H9 (cell line): ENCODE data around the gene CPM. TPM values are rescaled to one million over a fixed set of nuclear protein-coding genes. Genes with fewer than 3 reads are reported as not detected.

Experiments used
- DNase-seq: peaks from one replicate; pipeline ENCODE4 v3.0.0-alpha.2; 2017
- H2AFZ ChIP-seq: one replicate; pipeline ENCODE4 v1.6.1; 2013; ENCODE audit warnings: mild to moderate bottlenecking, low read length, control low read depth, moderate library complexity
- H2AK5ac ChIP-seq: 2 replicates; pipeline ENCODE4 v1.6.1; 2013; ENCODE audit warnings: low read length, control low read depth, mixed read lengths; ENCODE audit not compliant: insufficient read length
- H2BK120ac ChIP-seq: one replicate; pipeline ENCODE4 v1.6.1; 2013; ENCODE audit warnings: low read depth, mild to moderate bottlenecking, low read length, control low read depth, inconsistent platforms; ENCODE audit not compliant: poor library complexity, severe bottlenecking
- H2BK12ac ChIP-seq: 2 replicates; pipeline ENCODE4 v1.6.1; 2013; ENCODE audit warnings: low read length, control low read depth, mixed read lengths, low read depth; ENCODE audit not compliant: insufficient read length
- H2BK15ac ChIP-seq: 2 replicates; pipeline ENCODE4 v1.6.1; 2013; ENCODE audit warnings: low read depth, low read length, control low read depth
- H2BK20ac ChIP-seq: one replicate; pipeline ENCODE4 v1.6.1; 2013; ENCODE audit warnings: low read depth, mild to moderate bottlenecking, low read length, control low read depth, inconsistent platforms; ENCODE audit not compliant: poor library complexity, severe bottlenecking
- H2BK5ac ChIP-seq: 2 replicates; pipeline ENCODE4 v1.6.1; 2013; ENCODE audit warnings: low read length, control low read depth, mixed read lengths; ENCODE audit not compliant: insufficient read length
- H3K14ac ChIP-seq: 2 replicates; pipeline ENCODE4 v1.6.1; 2013; ENCODE audit warnings: low read length, control low read depth; ENCODE audit not compliant: insufficient read depth
- H3K18ac ChIP-seq: 2 replicates; pipeline ENCODE4 v1.6.1; 2013; ENCODE audit warnings: low read depth, mild to moderate bottlenecking, mixed read lengths, low read length, control low read depth; ENCODE audit not compliant: insufficient read length
- H3K23ac ChIP-seq: 2 replicates; pipeline ENCODE4 v1.6.1; 2013; ENCODE audit warnings: low read length, control low read depth, mixed read lengths, low read depth; ENCODE audit not compliant: insufficient read length
- H3K23me2 ChIP-seq: 2 replicates; pipeline ENCODE4 v1.6.1; 2013; ENCODE audit warnings: low read depth, mild to moderate bottlenecking, mixed read lengths, low read length, control low read depth; ENCODE audit not compliant: insufficient read length, poor library complexity, severe bottlenecking
- H3K27ac ChIP-seq: 2 replicates; pipeline ENCODE4 v1.5.1; 2013; ENCODE audit warnings: low read length, control low read depth, mixed read lengths, low read depth; ENCODE audit not compliant: insufficient read length
- H3K27me3 ChIP-seq: 2 replicates; pipeline ENCODE4 v1.6.1; 2013; ENCODE audit warnings: low read length, control low read depth, inconsistent platforms; ENCODE audit not compliant: insufficient read depth
- H3K4ac ChIP-seq: 2 replicates; pipeline ENCODE4 v1.6.1; 2013; ENCODE audit warnings: low read depth, mild to moderate bottlenecking, control low read depth, inconsistent platforms, low read length, moderate library complexity
- H3K4me1 ChIP-seq: 2 replicates; pipeline ENCODE4 v1.6.1; 2013; ENCODE audit warnings: low read length, control low read depth, inconsistent platforms; ENCODE audit not compliant: insufficient read depth
- H3K4me2 ChIP-seq: 2 replicates; pipeline ENCODE4 v1.6.1; 2013; ENCODE audit warnings: low read length, control low read depth, mixed read lengths; ENCODE audit not compliant: insufficient read length, insufficient read depth
- H3K56ac ChIP-seq: 2 replicates; pipeline ENCODE4 v1.6.1; 2013; ENCODE audit warnings: low read depth, mild to moderate bottlenecking, mixed read lengths, low read length, control low read depth; ENCODE audit not compliant: insufficient read length
- H3K79me1 ChIP-seq: 2 replicates; pipeline ENCODE4 v1.6.1; 2013; ENCODE audit warnings: low read depth, mild to moderate bottlenecking, moderate library complexity, low read length, control low read depth, inconsistent platforms; ENCODE audit not compliant: insufficient read depth, poor library complexity, severe bottlenecking
- H3K79me2 ChIP-seq: 2 replicates; pipeline ENCODE4 v1.6.1; 2013; ENCODE audit warnings: low read length, control low read depth, inconsistent platforms; ENCODE audit not compliant: insufficient read depth
- H3K9ac ChIP-seq: 2 replicates; pipeline ENCODE4 v1.6.1; 2013; ENCODE audit warnings: low read length, control low read depth, mixed read lengths; ENCODE audit not compliant: insufficient read length; ENCODE audit errors: extremely low read depth
- H3K9me3 ChIP-seq: one replicate; pipeline ENCODE4 v1.6.1; 2013; ENCODE audit warnings: low read depth, low read length, inconsistent platforms; ENCODE audit not compliant: control insufficient read depth
- H3T11ph ChIP-seq: one replicate; pipeline ENCODE4 v1.6.1; 2013; ENCODE audit warnings: mild to moderate bottlenecking, low read length, control low read depth, inconsistent platforms
- H4K20me1 ChIP-seq: one replicate; pipeline ENCODE4 v1.6.1; 2013; ENCODE audit not compliant: control insufficient read depth, insufficient read length, insufficient read depth
- H4K5ac ChIP-seq: 2 replicates; pipeline ENCODE4 v1.6.1; 2013; ENCODE audit warnings: low read depth, mild to moderate bottlenecking, mixed read lengths, low read length, control low read depth; ENCODE audit not compliant: insufficient read length
- H4K8ac ChIP-seq: replicated peaks from 2 replicates; pipeline ENCODE4 v1.6.1; 2013; ENCODE audit warnings: low read length, control low read depth, mixed read lengths, low read depth; ENCODE audit not compliant: insufficient read length
- H4K91ac ChIP-seq: 2 replicates; pipeline ENCODE4 v1.6.1; 2013; ENCODE audit warnings: low read depth, mild to moderate bottlenecking, moderate library complexity, mixed read lengths, low read length, control low read depth; ENCODE audit not compliant: insufficient read length
- H3K27ac Mint-ChIP-seq, 3 experiments: 2 replicates in 2 of 3; 3 replicates in 1 of 3; pipeline ENCODE4 v1.8.0; 2020 to 2021; ENCODE audit warnings: mixed read lengths in 3 of 3, mild to moderate bottlenecking in 1 of 3, moderate library complexity in 1 of 3
- H3K27me3 Mint-ChIP-seq: 2 replicates; pipeline ENCODE4 v1.8.0; 2021; ENCODE audit warnings: low read depth, mild to moderate bottlenecking, moderate library complexity, mixed read lengths
- H3K36me3 Mint-ChIP-seq, 3 experiments: 2 replicates in 2 of 3; 3 replicates in 1 of 3; pipeline ENCODE4 v1.8.0; 2020 to 2021; ENCODE audit warnings: low read depth in 3 of 3, mixed read lengths in 3 of 3; ENCODE audit not compliant: insufficient read depth in 1 of 3
- H3K4me1 Mint-ChIP-seq, 2 experiments: 2 replicates each; pipeline ENCODE4 v1.8.0; 2020; ENCODE audit warnings: mixed read lengths in 2 of 2
- H3K4me3 Mint-ChIP-seq, 2 experiments: 2 replicates in 1 of 2; 3 replicates in 1 of 2; pipeline ENCODE4 v1.8.0; 2020 to 2021; ENCODE audit warnings: mild to moderate bottlenecking in 2 of 2, mixed read lengths in 2 of 2, moderate library complexity in 1 of 2
- H3K9me3 Mint-ChIP-seq, 2 experiments: 2 replicates in 1 of 2; 3 replicates in 1 of 2; pipeline ENCODE4 v1.8.0; 2020; ENCODE audit warnings: mild to moderate bottlenecking in 2 of 2, mixed read lengths in 2 of 2, moderate library complexity in 1 of 2
- CTCF ChIP-seq: fragments of 200-600 bp; sonication (generic); conservative IDR thresholded peaks from 3 replicates; pipeline ENCODE4 v1.8.0; 2021; ENCODE audit warnings: antibody characterized with exemption, mild to moderate bottlenecking
- WGBS: extraction: QIAGEN DNeasy Blood & Tissue Kit; methylation state at CpG from one replicate; pipeline ENCODE4 v1.1.7; 2013; ENCODE audit warnings: missing lambda C conversion rate, low lambda C conversion rate, mixed read lengths; ENCODE audit not compliant: insufficient read length; ENCODE audit errors: extremely low coverage; 5-methylcytosine and 5-hydroxymethylcytosine counted together
- total RNA-seq: library from RNA; stranded (reverse); gene quantifications from 2 replicates; pipeline ENCODE4 v1.2.1, GENCODE V29; 2021

Gene CPM
- total RNA-seq, 1 experiment from 2014 or later: 1.2 TPM

GRCh38 chr12:68815232-68815927 is 117.6 kb downstream of the CPM start:
- Histone ChIP-seq H3K14ac (no peak overlapping the region), H3K23me2 (no peaks in the 10 kb centered on the region), H4K5ac (no peak overlapping the region), H3K4me1 (no peaks in the 10 kb centered on the region), H3K27me3 (no peaks in the 10 kb centered on the region), H2BK20ac (no peak overlapping the region), H3K56ac (no peak overlapping the region), H2BK12ac (no peak overlapping the region), H3T11ph (no peak overlapping the region), H3K23ac (no peak overlapping the region), H2BK15ac (no peak overlapping the region), H3K79me1 (no peaks in the 10 kb centered on the region), H3K18ac (no peak overlapping the region), H3K27ac (no peak overlapping the region), H2BK5ac (no peak overlapping the region), H2AFZ (no peak overlapping the region), H3K9me3 (no peaks in the 10 kb centered on the region), H2AK5ac (no peak overlapping the region), H3K9ac (no peak overlapping the region), H3K79me2 (peaks cover 2% of the 10 kb centered on the region; the same call in 1 of the 2 replicates), H3K4me2 (no peak overlapping the region), H2BK120ac (no peak overlapping the region), H4K20me1 (no peaks in the 10 kb centered on the region), H4K91ac (no peak overlapping the region), H3K4ac (no peak overlapping the region), H4K8ac (no peak overlapping the region)
- Mint-ChIP-seq H3K27ac (no peak overlapping the region), H3K27me3 (no peaks in the 10 kb centered on the region), H3K4me3 (no peak overlapping the region), H3K4me1 (peaks cover 0 to 13% of the 10 kb centered on the region in 2 experiments; a peak in 2 of 4 replicates), H3K36me3 (peaks cover 19 to 81% (median 73%) of the 10 kb centered on the region in 3 experiments; a peak in 6 of 7 replicates), H3K9me3 (no peaks in the 10 kb centered on the region)
- no peak for TF ChIP-seq CTCF
- no CpG with 5 or more reads among the region's 5 CpGs for WGBS
- no peak for DNase-seq
